OCI-LY3 (cell line): ENCODE data around the gene PPHLN1.

Experiments used
- H2AFZ ChIP-seq: fragments of 200-600, 300-600 bp; shearing (Covaris generic); 2 replicates; pipeline ENCODE4 v1.6.0; 2014; ENCODE audit warnings: antibody characterized with exemption, low read depth, low read length
- H3K27ac ChIP-seq: fragments of 200-600, 300-600 bp; sonication (generic); 2 replicates; pipeline ENCODE4 v1.5.1; 2014; ENCODE audit warnings: mild to moderate bottlenecking, low read length, moderate library complexity, mixed read lengths
- H3K27me3 ChIP-seq: fragments of 200-600, 300-600 bp; sonication (generic); 2 replicates; pipeline ENCODE4 v1.6.1; 2014; ENCODE audit warnings: low read depth, low read length, mixed read lengths
- H3K36me3 ChIP-seq: fragments of 200-600, 300-600 bp; sonication (generic); replicated peaks from 2 replicates; pipeline ENCODE3; 2014; ENCODE audit warnings: low read depth, low read length, mixed read lengths
- H3K4me1 ChIP-seq: fragments of 300-600, 200-600 bp; sonication (generic); 2 replicates; pipeline ENCODE4 v1.6.1; 2014; ENCODE audit warnings: low read length, mixed read lengths
- H3K4me2 ChIP-seq: fragments of 200-600, 300-600 bp; sonication (generic); 2 replicates; pipeline ENCODE4 v1.6.1; 2014; ENCODE audit warnings: low read length, mixed read lengths
- H3K4me3 ChIP-seq: fragments of 300-600, 200-600 bp; sonication (generic); 2 replicates; pipeline ENCODE4 v1.5.1; 2014; ENCODE audit warnings: antibody characterized with exemption, mild to moderate bottlenecking, low read length, moderate library complexity
- H3K79me2 ChIP-seq: fragments of 300-600, 200-600 bp; shearing (Covaris generic); 2 replicates; pipeline ENCODE4 v1.6.1; 2014; ENCODE audit warnings: mild to moderate bottlenecking, low read length, mixed read lengths
- H3K9ac ChIP-seq: fragments of 300-600, 200-600 bp; shearing (Covaris generic); 2 replicates; pipeline ENCODE4 v1.6.0; 2014; ENCODE audit warnings: mild to moderate bottlenecking, low read length, moderate library complexity
- H3K9me3 ChIP-seq: fragments of 200-600, 300-600 bp; shearing (Covaris generic); 2 replicates; pipeline ENCODE4 v1.6.1; 2014; ENCODE audit warnings: low read length, mixed read lengths; ENCODE audit not compliant: insufficient read depth
- H4K20me1 ChIP-seq: fragments of 200-600, 300-600 bp; sonication (generic); 2 replicates; pipeline ENCODE4 v1.6.1; 2016; ENCODE audit warnings: low read length, mixed read lengths; ENCODE audit not compliant: insufficient read depth
- EZH2phosphoT487 ChIP-seq: fragments of 200-600 bp; shearing (Covaris generic); IDR thresholded peaks from 2 replicates; pipeline ENCODE4 v1.6.1; 2018; ENCODE audit warnings: antibody characterized with exemption, mixed run types, low read depth
- TF ChIP-seq, protein P1 (sequence below): fragments of 200-600, 300-600 bp; sonication (generic); IDR thresholded peaks from 2 replicates; pipeline ENCODE4 v1.5.1; 2014; ENCODE audit warnings: antibody characterized with exemption, low read length, low read depth

Gene PPHLN1

DNA sequence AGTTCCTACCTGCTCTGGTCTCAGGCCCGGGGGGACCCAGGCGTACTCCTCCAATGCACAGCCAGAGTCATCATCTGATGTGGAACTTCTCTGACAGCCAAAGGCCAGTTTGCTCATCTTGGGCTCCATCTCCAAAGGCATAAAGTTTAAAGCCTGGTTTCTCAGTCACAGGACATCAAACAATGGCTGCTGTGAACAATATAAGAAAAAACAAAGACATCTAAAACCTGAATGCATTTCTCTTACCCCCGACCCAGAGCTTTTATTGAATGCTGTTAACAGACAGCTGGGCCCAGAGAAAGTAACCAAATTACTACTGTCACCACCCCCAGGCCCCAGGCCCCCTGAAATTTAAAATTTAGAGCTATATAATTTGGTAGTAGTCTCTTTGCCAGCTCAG lies 146.4 kb downstream of the PPHLN1 start:
- Histone ChIP-seq H3K4me2 (no peak overlapping the region), H3K9ac (no peak overlapping the region), H3K27ac (no peak overlapping the region), H3K4me3 (no peak overlapping the region), H4K20me1 (no peaks in the 10 kb centered on the region), H3K36me3 (no peaks in the 10 kb centered on the region), H3K9me3 (no peaks in the 10 kb centered on the region), H2AFZ (no peak overlapping the region), H3K79me2 (no peaks in the 10 kb centered on the region), H3K27me3 (no peaks in the 10 kb centered on the region), H3K4me1 (peaks cover 45% of the 10 kb centered on the region)
- TF ChIP-seq EZH2phosphoT487, result no peak
- TF ChIP-seq, protein P1, sequence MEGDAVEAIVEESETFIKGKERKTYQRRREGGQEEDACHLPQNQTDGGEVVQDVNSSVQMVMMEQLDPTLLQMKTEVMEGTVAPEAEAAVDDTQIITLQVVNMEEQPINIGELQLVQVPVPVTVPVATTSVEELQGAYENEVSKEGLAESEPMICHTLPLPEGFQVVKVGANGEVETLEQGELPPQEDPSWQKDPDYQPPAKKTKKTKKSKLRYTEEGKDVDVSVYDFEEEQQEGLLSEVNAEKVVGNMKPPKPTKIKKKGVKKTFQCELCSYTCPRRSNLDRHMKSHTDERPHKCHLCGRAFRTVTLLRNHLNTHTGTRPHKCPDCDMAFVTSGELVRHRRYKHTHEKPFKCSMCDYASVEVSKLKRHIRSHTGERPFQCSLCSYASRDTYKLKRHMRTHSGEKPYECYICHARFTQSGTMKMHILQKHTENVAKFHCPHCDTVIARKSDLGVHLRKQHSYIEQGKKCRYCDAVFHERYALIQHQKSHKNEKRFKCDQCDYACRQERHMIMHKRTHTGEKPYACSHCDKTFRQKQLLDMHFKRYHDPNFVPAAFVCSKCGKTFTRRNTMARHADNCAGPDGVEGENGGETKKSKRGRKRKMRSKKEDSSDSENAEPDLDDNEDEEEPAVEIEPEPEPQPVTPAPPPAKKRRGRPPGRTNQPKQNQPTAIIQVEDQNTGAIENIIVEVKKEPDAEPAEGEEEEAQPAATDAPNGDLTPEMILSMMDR, result no peak

DNA sequence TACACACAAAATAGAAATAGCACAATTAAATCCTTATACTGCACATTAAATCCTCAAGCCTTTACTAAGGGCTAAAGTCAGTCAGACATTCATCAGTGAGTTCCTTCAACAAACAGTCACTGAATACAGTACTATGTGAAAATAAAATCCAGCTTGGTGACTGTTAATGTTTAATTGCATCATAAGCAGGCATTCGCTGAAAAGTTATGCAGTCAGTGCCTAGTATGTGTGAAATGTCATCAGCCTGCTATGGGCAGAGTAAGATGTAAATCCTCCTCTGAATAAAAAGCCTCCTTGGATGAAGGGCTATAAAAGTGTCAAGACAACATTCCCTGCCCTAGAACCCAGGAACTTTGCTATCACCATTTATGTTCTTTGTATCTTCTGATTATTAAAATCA lies 147.2 kb downstream of the PPHLN1 start:
- Histone ChIP-seq H3K9ac (no peak overlapping the region), H3K4me1 (peaks cover 40% of the 10 kb centered on the region)
- no peak for TF ChIP-seq EZH2phosphoT487
- TF ChIP-seq, protein P1, result no peak

DNA sequence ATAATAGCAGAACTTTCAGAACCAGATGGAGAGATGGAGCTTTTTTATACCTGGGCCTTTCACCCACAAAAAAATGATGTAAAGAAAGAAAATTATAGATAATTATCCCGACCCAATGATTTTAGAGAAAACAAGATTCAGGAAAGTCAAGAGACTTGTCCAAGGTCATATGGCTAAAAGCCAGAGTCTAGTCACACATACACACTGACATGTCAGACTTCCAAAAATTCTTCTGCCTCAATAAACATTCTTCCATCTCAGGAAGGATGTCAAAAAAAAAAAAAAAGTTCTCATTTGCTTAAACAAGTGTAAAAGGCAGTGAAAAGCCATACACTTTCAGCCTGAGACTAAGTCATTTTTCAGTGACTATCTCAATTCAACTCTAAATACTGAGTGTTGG lies 147.6 kb downstream of the PPHLN1 start:
- TF ChIP-seq, protein P1, result no peak
- no peak for TF ChIP-seq EZH2phosphoT487
- H4K20me1 ChIP-seq, result no peaks in the 10 kb centered on the region
- H3K9me3 ChIP-seq, result no peaks in the 10 kb centered on the region
- H3K9ac ChIP-seq, result no peak overlapping the region
- H3K4me1 ChIP-seq, result peaks cover 36% of the 10 kb centered on the region
- no peaks in the 10 kb centered on the region for H3K36me3 ChIP-seq
- H3K79me2 ChIP-seq, result no peaks in the 10 kb centered on the region
- H2AFZ ChIP-seq, result no peak overlapping the region
- H3K27me3 ChIP-seq, result 0 out of 2 replicates have a peak, but pooled peaks cover 4% of the 10 kb centered on the region
- no peak overlapping the region for H3K4me3 ChIP-seq
- H3K27ac ChIP-seq, result no peak overlapping the region
- no peak overlapping the region for H3K4me2 ChIP-seq

More for the DNA sequence above, 147.2 kb downstream of the PPHLN1 start:
- no peaks in the 10 kb centered on the region for H3K79me2 ChIP-seq
- H3K27ac ChIP-seq, result no peak overlapping the region
- H3K27me3 ChIP-seq, result 0 out of 2 replicates have a peak, but pooled peaks cover under 1% of the 10 kb centered on the region
- no peaks in the 10 kb centered on the region for H3K9me3 ChIP-seq
- H3K36me3 ChIP-seq, result no peaks in the 10 kb centered on the region
- H4K20me1 ChIP-seq, result no peaks in the 10 kb centered on the region
- no peak overlapping the region for H3K4me2 ChIP-seq
- no peak overlapping the region for H3K4me3 ChIP-seq
- no peak overlapping the region for H2AFZ ChIP-seq

DNA sequence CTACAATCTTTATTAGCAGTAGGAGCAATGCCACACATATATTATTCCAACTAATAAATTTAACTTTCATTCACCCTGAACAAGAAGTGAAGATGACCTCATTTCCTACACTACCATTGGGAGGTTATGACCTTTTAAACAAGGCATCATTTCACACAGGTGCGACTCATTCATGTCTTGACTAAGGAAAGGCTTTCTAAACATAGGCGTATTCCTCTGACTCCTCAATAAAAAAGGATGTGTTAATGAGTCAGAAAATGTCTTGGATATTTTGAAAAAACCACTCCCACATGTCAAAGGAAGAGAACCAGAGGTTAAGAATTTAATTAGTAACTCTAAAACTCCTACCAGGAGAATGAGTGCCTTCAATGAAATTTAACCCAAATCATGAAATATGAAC lies 148.4 kb downstream of the PPHLN1 start:
- peaks cover 36% of the 10 kb centered on the region for H3K4me1 ChIP-seq
- H3K9ac ChIP-seq, result no peak overlapping the region
- H3K36me3 ChIP-seq, result no peaks in the 10 kb centered on the region
- H3K79me2 ChIP-seq, result no peaks in the 10 kb centered on the region
- H3K27ac ChIP-seq, result no peak overlapping the region
- TF ChIP-seq, protein P1, result no peak
- TF ChIP-seq EZH2phosphoT487, result no peak
- H3K4me3 ChIP-seq, result no peak overlapping the region
- no peak overlapping the region for H3K4me2 ChIP-seq
- 0 out of 2 replicates have a peak, but pooled peaks cover 12% of the 10 kb centered on the region for H3K27me3 ChIP-seq
- no peaks in the 10 kb centered on the region for H3K9me3 ChIP-seq
- H2AFZ ChIP-seq, result no peak overlapping the region
- no peaks in the 10 kb centered on the region for H4K20me1 ChIP-seq
